ENCODE data around the gene CCR3.

DNA sequence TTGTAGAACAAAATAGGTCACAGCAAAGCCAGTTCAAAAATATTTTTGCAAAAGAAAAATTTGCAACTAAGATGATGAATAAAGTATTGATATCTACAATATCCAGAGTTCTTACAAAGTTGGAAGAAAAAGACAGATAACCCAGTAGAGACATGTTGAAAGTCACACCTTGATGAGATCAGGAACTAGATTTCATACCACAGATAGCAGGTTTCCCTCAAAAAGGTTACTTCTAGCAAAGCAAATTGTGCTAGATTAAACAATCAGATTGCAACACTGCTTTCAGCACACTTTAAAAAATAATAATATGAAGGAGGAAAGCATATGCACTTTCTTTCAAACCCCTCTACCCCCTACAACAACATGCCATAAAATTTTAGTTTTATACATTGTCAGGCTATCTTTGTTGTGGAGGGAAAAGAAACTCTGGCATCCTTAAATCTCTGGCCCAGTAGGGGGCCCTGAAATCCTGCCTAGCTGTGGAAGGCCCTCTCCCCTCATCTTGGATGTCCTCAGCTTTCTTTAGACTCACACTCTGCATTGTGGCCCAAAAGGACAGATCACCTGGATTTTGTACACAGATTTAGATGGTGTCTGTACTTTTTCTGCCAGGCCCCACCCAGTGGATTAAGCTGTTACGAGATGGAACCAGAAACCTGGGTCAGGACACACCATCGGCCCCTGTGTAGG lies 50.9 kb downstream of the CCR3 start:
- TF ChIP-seq, protein P1, sequence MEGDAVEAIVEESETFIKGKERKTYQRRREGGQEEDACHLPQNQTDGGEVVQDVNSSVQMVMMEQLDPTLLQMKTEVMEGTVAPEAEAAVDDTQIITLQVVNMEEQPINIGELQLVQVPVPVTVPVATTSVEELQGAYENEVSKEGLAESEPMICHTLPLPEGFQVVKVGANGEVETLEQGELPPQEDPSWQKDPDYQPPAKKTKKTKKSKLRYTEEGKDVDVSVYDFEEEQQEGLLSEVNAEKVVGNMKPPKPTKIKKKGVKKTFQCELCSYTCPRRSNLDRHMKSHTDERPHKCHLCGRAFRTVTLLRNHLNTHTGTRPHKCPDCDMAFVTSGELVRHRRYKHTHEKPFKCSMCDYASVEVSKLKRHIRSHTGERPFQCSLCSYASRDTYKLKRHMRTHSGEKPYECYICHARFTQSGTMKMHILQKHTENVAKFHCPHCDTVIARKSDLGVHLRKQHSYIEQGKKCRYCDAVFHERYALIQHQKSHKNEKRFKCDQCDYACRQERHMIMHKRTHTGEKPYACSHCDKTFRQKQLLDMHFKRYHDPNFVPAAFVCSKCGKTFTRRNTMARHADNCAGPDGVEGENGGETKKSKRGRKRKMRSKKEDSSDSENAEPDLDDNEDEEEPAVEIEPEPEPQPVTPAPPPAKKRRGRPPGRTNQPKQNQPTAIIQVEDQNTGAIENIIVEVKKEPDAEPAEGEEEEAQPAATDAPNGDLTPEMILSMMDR (IDR thresholded peaks at IDR 0.05 in 8 of 11, conservative IDR thresholded peaks at IDR 0.05 in 3 of 11): peak in 1 of 11 experiments; percentile 17
- TF ChIP-seq POLR2AphosphoS5 (IDR thresholded peaks at IDR 0.05) (no peak), POLR2A (IDR thresholded peaks at IDR 0.05) (no peak)

Measured in spleen (tissue), 7 donors.